Neural progenitor cell (in vitro differentiated cells): Measurements from ENCODE around the gene PSEN1. TPM values are rescaled to one million over a fixed set of nuclear protein-coding genes. Genes with fewer than 3 reads are reported as not detected.
A peak's percentile ranks its signal among the peaks of the same experiment; 100 is the strongest.

Experiments
- DNase-seq: peaks from one replicate; pipeline ENCODE4 v3.0.0-alpha.2; 2016; ENCODE audit warnings: low spot score
- H2AFZ ChIP-seq: fragments of 200-600 bp; sonication (generic); replicated peaks from 2 replicates; pipeline ENCODE4 v1.6.1; 2016; ENCODE audit warnings: antibody characterized with exemption
- H3F3A ChIP-seq: fragments of 200-600 bp; sonication (generic); 2 replicates; pipeline ENCODE4 v1.6.1; 2016; ENCODE audit warnings: antibody characterized with exemption, low read depth
- H3K27ac ChIP-seq: fragments of 200-600 bp; sonication (generic); 2 replicates; pipeline ENCODE4 v1.5.1; 2016; ENCODE audit warnings: mild to moderate bottlenecking
- H3K27me3 ChIP-seq: fragments of 200-600 bp; sonication (generic); 2 replicates; pipeline ENCODE4 v1.6.1; 2016; ENCODE audit warnings: mild to moderate bottlenecking, moderate library complexity
- H3K36me3 ChIP-seq: fragments of 200-600 bp; sonication (generic); 2 replicates; pipeline ENCODE4 v1.5.1; 2016
- H3K4me1 ChIP-seq: fragments of 200-600 bp; sonication (generic); 2 replicates; pipeline ENCODE4 v1.6.1; 2016; ENCODE audit warnings: mixed run types
- H3K4me2 ChIP-seq: fragments of 200-600 bp; sonication (generic); 2 replicates; pipeline ENCODE4 v1.6.1; 2016
- H3K4me3 ChIP-seq: fragments of 200-600 bp; sonication (generic); 2 replicates; pipeline ENCODE4 v1.5.1; 2016
- H3K79me2 ChIP-seq: fragments of 200-600 bp; sonication (generic); 2 replicates; pipeline ENCODE4 v1.6.1; 2016; ENCODE audit warnings: low read depth
- H3K9ac ChIP-seq: fragments of 200-600 bp; sonication (generic); 2 replicates; pipeline ENCODE4 v1.6.1; 2016
- H3K9me3 ChIP-seq: fragments of 200-600 bp; sonication (generic); 2 replicates; pipeline ENCODE4 v1.5.1; 2016; ENCODE audit warnings: low read depth
- H4K20me1 ChIP-seq: fragments of 200-600 bp; sonication (generic); 2 replicates; pipeline ENCODE4 v1.6.1; 2016; ENCODE audit warnings: low read depth
- H3K27ac Mint-ChIP-seq: 3 replicates; pipeline ENCODE4 v1.8.0; 2021; ENCODE audit warnings: mixed read lengths
- H3K27me3 Mint-ChIP-seq: 2 replicates; pipeline ENCODE4 v1.8.0; 2022; ENCODE audit warnings: low read depth, mild to moderate bottlenecking, inconsistent platforms, moderate library complexity, mixed read lengths; ENCODE audit not compliant: insufficient read depth
- H3K36me3 Mint-ChIP-seq: 3 replicates; pipeline ENCODE4 v1.8.0; 2021; ENCODE audit warnings: mixed read lengths
- H3K4me1 Mint-ChIP-seq: 3 replicates; pipeline ENCODE4 v1.8.0; 2021; ENCODE audit warnings: mixed read lengths
- H3K4me3 Mint-ChIP-seq: 3 replicates; pipeline ENCODE4 v1.8.0; 2021; ENCODE audit warnings: mild to moderate bottlenecking, moderate library complexity, mixed read lengths
- H3K9me3 Mint-ChIP-seq: 3 replicates; pipeline ENCODE4 v1.8.0; 2020; ENCODE audit warnings: mixed read lengths
- CTCF ChIP-seq: fragments of 200-600 bp; sonication (generic); IDR thresholded peaks from 2 replicates; pipeline ENCODE4 v1.5.1; 2017; ENCODE audit warnings: antibody characterized with exemption, mild to moderate bottlenecking
- EZH2 ChIP-seq: fragments of 200-600 bp; sonication (generic); IDR thresholded peaks from 2 replicates; pipeline ENCODE4 v1.6.1; 2017; ENCODE audit warnings: antibody characterized with exemption, mild to moderate bottlenecking, moderate library complexity
- EZH2phosphoT487 ChIP-seq: fragments of 200-600 bp; sonication (generic); IDR thresholded peaks from 2 replicates; pipeline ENCODE4 v1.6.1; 2017; ENCODE audit warnings: antibody characterized with exemption
- total RNA-seq: library from RNA; depleted of rRNA; stranded (reverse); fragments of >200 nt; gene quantifications from 2 replicates; pipeline ENCODE4 v1.2.3, GENCODE V29; 2015; ENCODE audit warnings: low replicate concordance

Gene PSEN1
- total RNA-seq, 1 donor from 2014 or later, result 80.5 TPM

- Histone ChIP-seq H3F3A (no peaks in the 10 kb centered on the region), H3K4me2 (no peak overlapping the region), H3K9me3 (no peaks in the 10 kb centered on the region), H3K9ac (no peak overlapping the region), H3K27ac (no peak overlapping the region), H2AFZ (no peak overlapping the region), H3K4me1 (no peaks in the 10 kb centered on the region), H4K20me1 (no peaks in the 10 kb centered on the region), H3K27me3 (no peaks in the 10 kb centered on the region), H3K4me3 (no peak overlapping the region), H3K79me2 (no peaks in the 10 kb centered on the region), H3K36me3 (peaks cover 14% of the 10 kb centered on the region)
- Mint-ChIP-seq H3K4me1 (no peaks in the 10 kb centered on the region), H3K27me3 (no peaks in the 10 kb centered on the region), H3K4me3 (no peak overlapping the region), H3K27ac (no peak overlapping the region), H3K36me3 (peaks cover 45% of the 10 kb centered on the region), H3K9me3 (no peaks in the 10 kb centered on the region)
- no peak for DNase-seq
- TF ChIP-seq EZH2phosphoT487 (no peak), EZH2 (no peak), CTCF (no peak)
Measured at GRCh38 chr14:73209953-73210352, 73.6 kb downstream of the PSEN1 start.

- TF ChIP-seq EZH2 (no peak), EZH2phosphoT487 (no peak), CTCF (no peak)
- Mint-ChIP-seq H3K27ac (no peak overlapping the region), H3K36me3 (peaks cover 41% of the 10 kb centered on the region), H3K4me3 (no peak overlapping the region), H3K27me3 (no peaks in the 10 kb centered on the region), H3K9me3 (no peaks in the 10 kb centered on the region), H3K4me1 (no peaks in the 10 kb centered on the region)
- no peak overlapping the region for H3K4me2 ChIP-seq
- H3K9me3 ChIP-seq, result no peaks in the 10 kb centered on the region
- H3K9ac ChIP-seq, result no peak overlapping the region
- H3K27me3 ChIP-seq, result no peaks in the 10 kb centered on the region
- H4K20me1 ChIP-seq, result no peaks in the 10 kb centered on the region
- no peak overlapping the region for H3K4me3 ChIP-seq
- H3K4me1 ChIP-seq, result no peaks in the 10 kb centered on the region
- no peaks in the 10 kb centered on the region for H3K79me2 ChIP-seq
- H3F3A ChIP-seq, result no peaks in the 10 kb centered on the region
- no peak for DNase-seq
- no peak overlapping the region for H2AFZ ChIP-seq
- peak overlapping the region; percentile 16 for H3K27ac ChIP-seq
- peaks cover 11% of the 10 kb centered on the region for H3K36me3 ChIP-seq
Measured at GRCh38 chr14:73211251-73212040, 75.1 kb downstream of the PSEN1 start.

GRCh38 chr14:73216030-73216429 is 79.7 kb downstream of the PSEN1 start:
- Histone ChIP-seq H3K79me2 (no peaks in the 10 kb centered on the region), H3K4me1 (no peaks in the 10 kb centered on the region), H3K9me3 (no peaks in the 10 kb centered on the region), H3F3A (peaks cover 4% of the 10 kb centered on the region), H3K4me2 (no peak overlapping the region), H3K27me3 (no peaks in the 10 kb centered on the region), H3K27ac (no peak overlapping the region), H3K4me3 (no peak overlapping the region), H3K36me3 (peaks cover 11% of the 10 kb centered on the region), H3K9ac (no peak overlapping the region), H2AFZ (no peak overlapping the region), H4K20me1 (no peaks in the 10 kb centered on the region)
- no peaks in the 10 kb centered on the region for H3K27me3 Mint-ChIP-seq
- H3K9me3 Mint-ChIP-seq, result no peaks in the 10 kb centered on the region
- DNase-seq, result no peak
- no peak overlapping the region for H3K27ac Mint-ChIP-seq
- no peak overlapping the region for H3K4me3 Mint-ChIP-seq
- H3K4me1 Mint-ChIP-seq, result peaks cover 2% of the 10 kb centered on the region
- peaks cover 47% of the 10 kb centered on the region for H3K36me3 Mint-ChIP-seq
- TF ChIP-seq CTCF (no peak), EZH2phosphoT487 (no peak), EZH2 (no peak)
